ENCODE data around the gene SLC17A9. TPM values are rescaled to one million over a fixed set of nuclear protein-coding genes. Genes with fewer than 3 reads are reported as not detected.

SLC17A9 gene
- total and polyA plus RNA-seq, 2 donors (not counting 1 experiment from before 2014, with no cell fraction given): 33.0 to 141 TPM

- Mint-ChIP-seq H3K4me1 (peaks cover 54% of the 10 kb centered on the region), H3K27ac (no peak overlapping the region), H3K27me3 (peaks cover 51% of the 10 kb centered on the region), H3K4me3 (no peak overlapping the region), H3K9me3 (ENCODE audit: insufficient read depth) (no peaks in the 10 kb centered on the region)
- Histone ChIP-seq H4K20me1 (ENCODE audit: control insufficient read depth, insufficient read depth, low read length, poor library complexity, severe bottlenecking) (peaks cover 7% of the 10 kb centered on the region), H3K9me3 (ENCODE audit: control extremely low read depth in 1 of 3, control insufficient read depth in 2 of 3, insufficient read depth in 1 of 3, low read length in 2 of 3) (peaks cover 0 to 23% (median 0%) of the 10 kb centered on the region in 3 donors), H3K27ac (ENCODE audit: low read length in 2 of 2) (no peak overlapping the region), H3K4me3 (ENCODE audit: control extremely low read depth in 1 of 5, extremely low read depth in 1 of 5, insufficient read depth in 1 of 5, low read depth in 2 of 5, low read length in 4 of 5) (no peak overlapping the region), H3K79me2 (ENCODE audit: control insufficient read depth, insufficient read depth, low read length) (no peaks in the 10 kb centered on the region), H3K9ac (ENCODE audit: low read length) (no peak overlapping the region), H3K27me3 (replicated peaks in 1 of 4; ENCODE audit: control extremely low read depth in 1 of 4, control insufficient read depth in 3 of 4, insufficient read depth in 4 of 4, low read length in 3 of 4) (peaks cover 0 to 93% (median 47%) of the 10 kb centered on the region in 4 experiments), H3K36me3 (replicated peaks in 1 of 2; ENCODE audit: control extremely low read depth in 1 of 2, control insufficient read depth in 1 of 2, extremely low read depth in 1 of 2, insufficient read depth in 2 of 2, low read length in 1 of 2) (no peaks in the 10 kb centered on the region), H3K4me1 (ENCODE audit: control insufficient read depth in 2 of 2, insufficient read depth in 2 of 2, low read length in 2 of 2) (peaks cover 49 to 50% of the 10 kb centered on the region in 2 donors), H2AFZ (ENCODE audit: insufficient read depth, low read depth, low read length, poor library complexity, severe bottlenecking) (no peak overlapping the region), H3K4me2 (replicated peaks; ENCODE audit: low read depth, low read length, poor library complexity, severe bottlenecking) (no peak overlapping the region)
- intact Hi-C loops (cut with micrococcal nuclease): loop anchor here (5.0 kb wide), 1 partner anchor 853 kb away; the partner anchor contains the start of gene LSM14B
- ChIA-PET POLR2A (interaction anchor here (0.5 to 0.7 kb wide), 2 partner anchors 36 to 1063 kb away, joined by 3 to 5 read pairs; no protein-coding TSS in a partner anchor), CTCF (interaction anchor here (1.1 to 1.4 kb wide), 4 partner anchors 10 to 205 kb away, joined by 3 to 4 read pairs (median 3); no protein-coding TSS in a partner anchor)
- no peak for ATAC-seq (ENCODE audit: low read depth)
- DNase-seq: no peak
- 86% methylated on average over 10 of the region's 10 CpGs for WGBS (ENCODE audit: insufficient coverage)
- no peak for TF ChIP-seq CTCF (IDR thresholded peaks at IDR 0.05)
- no peak for TF ChIP-seq EZH2 (IDR thresholded peaks at IDR 0.05; ENCODE audit: borderline replicate concordance, insufficient read depth, low read depth, low read length, poor library complexity, severe bottlenecking)
These were observed 22.8 kb downstream of the SLC17A9 start for GRCh38 chr20:62975251-62975760.

Data from B cell (primary cell).